Panc1 (cell line): Measurements from ENCODE around the gene TBCE.

Source experiments
- POLR2AphosphoS5 ChIP-seq: IDR thresholded peaks from 2 replicates; pipeline ENCODE4 v1.6.1; 2012; ENCODE audit warnings: mild to moderate bottlenecking, low read depth, low read length, moderate library complexity
- SIN3A ChIP-seq: IDR thresholded peaks from 2 replicates; pipeline ENCODE4 v1.6.1; 2012; ENCODE audit warnings: low read depth, mild to moderate bottlenecking, low read length, moderate library complexity, borderline replicate concordance; ENCODE audit not compliant: insufficient read depth
- TCF7L2 ChIP-seq: IDR thresholded peaks from 2 replicates; pipeline ENCODE4 v1.6.1; 2011; ENCODE audit warnings: mild to moderate bottlenecking, low read depth, low read length, inconsistent platforms
- TF ChIP-seq, protein P1 (sequence below): fragments of 450-650 bp; IDR thresholded peaks from 2 replicates; pipeline ENCODE4 v1.5.1; 2017; ENCODE audit warnings: mild to moderate bottlenecking

DNA sequence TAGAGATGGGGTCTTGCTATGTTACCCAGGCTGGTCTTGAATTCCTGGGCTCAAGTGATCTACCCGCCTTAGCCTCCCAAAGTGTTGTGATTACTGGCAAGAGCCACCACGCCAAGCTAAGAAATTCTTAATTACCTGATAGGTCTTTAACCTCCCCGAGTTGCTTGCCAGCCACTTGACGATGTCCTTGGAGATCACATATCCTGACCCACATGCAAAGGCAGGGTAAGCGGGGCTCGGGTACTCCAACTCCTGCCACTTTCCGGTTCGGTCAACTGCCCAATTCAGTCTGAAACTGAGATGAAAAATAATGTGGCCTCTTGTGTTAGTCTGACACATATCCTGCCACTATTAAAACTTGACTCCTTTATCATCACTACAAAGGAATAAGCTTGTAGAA lies 86.8 kb downstream of the TBCE start:
- TF ChIP-seq POLR2AphosphoS5 (no peak), SIN3A (no peak), TCF7L2 (no peak)
- TF ChIP-seq, protein P1, sequence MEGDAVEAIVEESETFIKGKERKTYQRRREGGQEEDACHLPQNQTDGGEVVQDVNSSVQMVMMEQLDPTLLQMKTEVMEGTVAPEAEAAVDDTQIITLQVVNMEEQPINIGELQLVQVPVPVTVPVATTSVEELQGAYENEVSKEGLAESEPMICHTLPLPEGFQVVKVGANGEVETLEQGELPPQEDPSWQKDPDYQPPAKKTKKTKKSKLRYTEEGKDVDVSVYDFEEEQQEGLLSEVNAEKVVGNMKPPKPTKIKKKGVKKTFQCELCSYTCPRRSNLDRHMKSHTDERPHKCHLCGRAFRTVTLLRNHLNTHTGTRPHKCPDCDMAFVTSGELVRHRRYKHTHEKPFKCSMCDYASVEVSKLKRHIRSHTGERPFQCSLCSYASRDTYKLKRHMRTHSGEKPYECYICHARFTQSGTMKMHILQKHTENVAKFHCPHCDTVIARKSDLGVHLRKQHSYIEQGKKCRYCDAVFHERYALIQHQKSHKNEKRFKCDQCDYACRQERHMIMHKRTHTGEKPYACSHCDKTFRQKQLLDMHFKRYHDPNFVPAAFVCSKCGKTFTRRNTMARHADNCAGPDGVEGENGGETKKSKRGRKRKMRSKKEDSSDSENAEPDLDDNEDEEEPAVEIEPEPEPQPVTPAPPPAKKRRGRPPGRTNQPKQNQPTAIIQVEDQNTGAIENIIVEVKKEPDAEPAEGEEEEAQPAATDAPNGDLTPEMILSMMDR = no peak
